ENCODE results near the gene KCTD5.

The KCTD5 gene

DNA sequence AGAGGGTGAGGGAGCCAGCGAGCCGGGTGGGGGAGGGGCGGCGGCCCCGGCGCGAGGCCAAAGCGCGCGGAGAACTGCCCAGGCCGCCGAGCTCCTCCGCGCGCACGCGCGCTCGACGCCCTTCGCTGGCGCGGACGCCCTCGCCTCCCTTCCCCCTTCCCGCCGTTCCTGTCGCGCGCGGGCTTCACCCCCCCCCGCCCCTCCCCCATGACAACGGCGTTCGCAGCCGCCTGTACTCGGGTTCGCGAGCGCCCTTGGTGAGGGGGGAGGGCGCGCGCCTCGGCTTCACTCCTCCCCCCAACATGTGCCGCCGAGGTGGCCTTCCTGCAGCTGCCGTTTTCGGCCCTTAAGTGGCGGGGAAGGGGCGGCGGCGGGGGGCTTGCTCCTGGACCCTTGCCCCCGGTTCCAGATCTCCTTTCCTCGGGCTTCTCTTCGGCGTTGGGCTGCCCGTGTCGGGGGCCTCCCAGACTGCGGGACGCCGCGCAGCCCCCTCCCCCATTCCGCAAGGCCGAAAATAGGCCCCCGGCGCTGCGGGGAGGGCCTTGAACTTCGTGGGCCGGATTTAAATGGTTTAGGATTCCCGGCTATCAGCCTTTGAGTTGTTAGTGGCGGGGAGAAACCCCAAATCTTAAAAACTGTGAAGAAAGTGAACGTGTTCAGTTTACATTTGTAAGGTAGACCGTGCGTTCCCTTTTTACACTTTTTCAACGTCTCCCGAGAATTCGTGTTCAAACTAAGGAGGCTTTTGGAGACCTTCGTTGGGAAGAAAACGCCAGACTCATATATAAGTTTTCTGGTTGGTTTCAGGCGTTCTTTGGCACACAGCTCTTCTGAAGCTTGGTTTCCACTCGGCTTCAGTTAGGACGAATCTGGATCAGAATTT lies 70.8 kb downstream of the KCTD5 start:
- Histone ChIP-seq H3K79me2 (ENCODE audit: insufficient read depth, low read length) (peaks cover 65% of the 10 kb centered on the region), H3K4me3 (ENCODE audit: low read length, poor library complexity, severe bottlenecking) (peak overlapping the region; percentile 97), H3K4me1 (ENCODE audit: insufficient read depth, low read length, poor library complexity, severe bottlenecking) (peaks cover 25% of the 10 kb centered on the region), H3K27me3 (ENCODE audit: insufficient read depth, low read length, poor library complexity, severe bottlenecking) (no peaks in the 10 kb centered on the region), H3K36me3 (ENCODE audit: insufficient read depth, low read length) (peaks cover 13% of the 10 kb centered on the region; the same call in 1 of the 2 replicates), H4K20me1 (ENCODE audit: insufficient read depth, low read length, poor library complexity, severe bottlenecking) (peaks cover 48% of the 10 kb centered on the region), H3K4me2 (ENCODE audit: low read depth, low read length, poor library complexity, severe bottlenecking) (peak overlapping the region; percentile 98), H3K9me2 (replicated peaks; ENCODE audit: low read depth, low read length) (no peaks in the 10 kb centered on the region), H3F3A (ENCODE audit: low read depth) (no peaks in the 10 kb centered on the region), H2AFZ (ENCODE audit: low read length) (no peak overlapping the region), H3K9me3 (ENCODE audit: insufficient read depth, low read depth, low read length) (no peaks in the 10 kb centered on the region), H3K9ac (ENCODE audit: low read depth, low read length, poor library complexity, severe bottlenecking) (peak overlapping the region; percentile 99)
- no peak for TF ChIP-seq EZH2phosphoT487 (IDR thresholded peaks at IDR 0.05; ENCODE audit: borderline replicate concordance)
- TF ChIP-seq, protein P1, sequence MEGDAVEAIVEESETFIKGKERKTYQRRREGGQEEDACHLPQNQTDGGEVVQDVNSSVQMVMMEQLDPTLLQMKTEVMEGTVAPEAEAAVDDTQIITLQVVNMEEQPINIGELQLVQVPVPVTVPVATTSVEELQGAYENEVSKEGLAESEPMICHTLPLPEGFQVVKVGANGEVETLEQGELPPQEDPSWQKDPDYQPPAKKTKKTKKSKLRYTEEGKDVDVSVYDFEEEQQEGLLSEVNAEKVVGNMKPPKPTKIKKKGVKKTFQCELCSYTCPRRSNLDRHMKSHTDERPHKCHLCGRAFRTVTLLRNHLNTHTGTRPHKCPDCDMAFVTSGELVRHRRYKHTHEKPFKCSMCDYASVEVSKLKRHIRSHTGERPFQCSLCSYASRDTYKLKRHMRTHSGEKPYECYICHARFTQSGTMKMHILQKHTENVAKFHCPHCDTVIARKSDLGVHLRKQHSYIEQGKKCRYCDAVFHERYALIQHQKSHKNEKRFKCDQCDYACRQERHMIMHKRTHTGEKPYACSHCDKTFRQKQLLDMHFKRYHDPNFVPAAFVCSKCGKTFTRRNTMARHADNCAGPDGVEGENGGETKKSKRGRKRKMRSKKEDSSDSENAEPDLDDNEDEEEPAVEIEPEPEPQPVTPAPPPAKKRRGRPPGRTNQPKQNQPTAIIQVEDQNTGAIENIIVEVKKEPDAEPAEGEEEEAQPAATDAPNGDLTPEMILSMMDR (conservative IDR thresholded peaks at IDR 0.05; ENCODE audit: low read length) = no peak

DNA sequence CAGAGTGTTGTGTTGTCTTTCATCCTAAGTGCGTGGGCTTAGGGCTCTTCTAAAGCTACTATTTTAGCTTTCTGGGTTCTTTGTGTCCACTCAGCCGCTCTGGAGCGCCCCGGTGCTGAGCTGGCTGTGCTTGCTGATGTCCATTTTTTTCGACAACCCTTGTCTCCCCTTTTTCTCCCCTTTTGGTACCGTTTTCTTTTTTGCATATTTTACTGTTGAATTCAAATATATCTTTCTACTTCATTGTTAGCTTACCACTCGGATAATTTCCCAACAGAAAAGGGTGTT lies 71.4 kb downstream of the KCTD5 start:
- Histone ChIP-seq H3K9ac (ENCODE audit: low read depth, low read length, poor library complexity, severe bottlenecking) (peak overlapping the region; percentile 99), H3K9me3 (ENCODE audit: insufficient read depth, low read depth, low read length) (no peaks in the 10 kb centered on the region), H3K27me3 (ENCODE audit: insufficient read depth, low read length, poor library complexity, severe bottlenecking) (no peaks in the 10 kb centered on the region), H3F3A (ENCODE audit: low read depth) (no peaks in the 10 kb centered on the region), H3K4me3 (ENCODE audit: low read length, poor library complexity, severe bottlenecking) (peak overlapping the region; percentile 97), H3K79me2 (ENCODE audit: insufficient read depth, low read length) (peaks cover 71% of the 10 kb centered on the region), H3K4me2 (ENCODE audit: low read depth, low read length, poor library complexity, severe bottlenecking) (peak overlapping the region; percentile 98), H3K9me2 (replicated peaks; ENCODE audit: low read depth, low read length) (no peaks in the 10 kb centered on the region), H3K36me3 (ENCODE audit: insufficient read depth, low read length) (peaks cover 19% of the 10 kb centered on the region; the same call in 1 of the 2 replicates), H3K4me1 (ENCODE audit: insufficient read depth, low read length, poor library complexity, severe bottlenecking) (peaks cover 25% of the 10 kb centered on the region), H2AFZ (ENCODE audit: low read length) (no peak overlapping the region), H4K20me1 (ENCODE audit: insufficient read depth, low read length, poor library complexity, severe bottlenecking) (peaks cover 53% of the 10 kb centered on the region)
- TF ChIP-seq EZH2phosphoT487 (IDR thresholded peaks at IDR 0.05; ENCODE audit: borderline replicate concordance) = no peak
- TF ChIP-seq, protein P1 (conservative IDR thresholded peaks at IDR 0.05; ENCODE audit: low read length) = no peak

DNA sequence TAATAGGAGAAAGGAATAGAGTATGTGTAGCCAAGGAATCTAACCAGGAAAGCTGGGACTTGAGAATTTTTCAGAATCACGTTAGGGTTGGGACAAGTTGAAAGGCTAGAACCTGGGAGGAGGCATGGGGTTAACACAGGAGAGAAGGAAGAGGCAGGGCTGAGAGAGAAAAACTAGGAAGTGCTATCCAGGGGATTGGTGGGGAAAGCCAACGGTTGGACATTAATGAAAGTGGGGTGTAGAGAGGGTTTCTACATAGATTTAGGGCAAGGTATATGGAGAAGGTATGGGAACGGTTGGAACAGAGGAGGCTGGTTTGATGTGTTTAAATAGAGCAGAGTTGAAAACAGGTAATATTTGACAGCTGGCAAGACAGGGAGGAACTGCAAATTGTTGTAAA lies 72.8 kb downstream of the KCTD5 start:
- no peak for TF ChIP-seq EZH2phosphoT487 (IDR thresholded peaks at IDR 0.05; ENCODE audit: borderline replicate concordance)
- TF ChIP-seq, protein P1 (conservative IDR thresholded peaks at IDR 0.05; ENCODE audit: low read length) = no peak
- Histone ChIP-seq H3K9me3 (ENCODE audit: insufficient read depth, low read depth, low read length) (no peaks in the 10 kb centered on the region), H3K27me3 (ENCODE audit: insufficient read depth, low read length, poor library complexity, severe bottlenecking) (no peaks in the 10 kb centered on the region), H3K36me3 (ENCODE audit: insufficient read depth, low read length) (peaks cover 33% of the 10 kb centered on the region; the same call in 1 of the 2 replicates), H2AFZ (ENCODE audit: low read length) (no peak overlapping the region), H3F3A (ENCODE audit: low read depth) (no peaks in the 10 kb centered on the region), H3K4me2 (ENCODE audit: low read depth, low read length, poor library complexity, severe bottlenecking) (peak overlapping the region; percentile 98), H3K4me1 (ENCODE audit: insufficient read depth, low read length, poor library complexity, severe bottlenecking) (peaks cover 21% of the 10 kb centered on the region), H3K4me3 (ENCODE audit: low read length, poor library complexity, severe bottlenecking) (peak overlapping the region; percentile 97), H3K79me2 (ENCODE audit: insufficient read depth, low read length) (peaks cover 86% of the 10 kb centered on the region), H3K9ac (ENCODE audit: low read depth, low read length, poor library complexity, severe bottlenecking) (peak overlapping the region; percentile 99), H3K9me2 (replicated peaks; ENCODE audit: low read depth, low read length) (no peaks in the 10 kb centered on the region), H4K20me1 (ENCODE audit: insufficient read depth, low read length, poor library complexity, severe bottlenecking) (peaks cover 68% of the 10 kb centered on the region)

Measured in Loucy (cell line).